Natural killer cell (primary cell): ENCODE measurements around the gene MYLIP. TPM values are rescaled to one million over a fixed set of nuclear protein-coding genes. Genes with fewer than 3 reads are reported as not detected.
A peak's percentile ranks its signal among the peaks of the same experiment; 100 is the strongest.

ENCODE experiments used
- ATAC-seq, 3 donors: fragments of 150-1000 bp in 2 of 3; fragments of 200-7000 bp in 1 of 3; cut with Tn5 transposase; 1 replicate in 1 of 3; 2 replicates in 2 of 3; pipeline ENCODE4 v1.10.0; 2021; ENCODE audit warnings: mild to moderate bottlenecking in 2 of 3, moderate library complexity in 2 of 3
- DNase-seq, 2 donors: peaks; one replicate each; pipeline versions ENCODE4 v3.0.0 to v3.0.0-alpha.2; 2013 to 2021; ENCODE audit warnings: mixed read lengths in 1 of 2
- H3K27ac ChIP-seq: one replicate; pipeline ENCODE4 v1.5.1; 2013; ENCODE audit warnings: mild to moderate bottlenecking, low read length
- H3K27me3 ChIP-seq: one replicate; pipeline ENCODE4 v1.6.1; 2013; ENCODE audit warnings: low read length; ENCODE audit not compliant: control insufficient read depth, insufficient read depth
- H3K36me3 ChIP-seq: one replicate; pipeline ENCODE4 v1.6.1; 2013; ENCODE audit warnings: low read length; ENCODE audit not compliant: control insufficient read depth, insufficient read depth
- H3K4me1 ChIP-seq: one replicate; pipeline ENCODE4 v1.6.1; 2013; ENCODE audit warnings: low read length; ENCODE audit not compliant: control insufficient read depth, insufficient read depth
- H3K4me3 ChIP-seq: one replicate; pipeline ENCODE4 v1.5.1; 2013; ENCODE audit warnings: low read length
- H3K9me3 ChIP-seq: one replicate; pipeline ENCODE4 v1.6.1; 2013; ENCODE audit warnings: low read length; ENCODE audit not compliant: control insufficient read depth, insufficient read depth
- H3K27ac Mint-ChIP-seq, 2 donors: one replicate each; pipeline ENCODE4 v1.8.0; 2022; ENCODE audit warnings: mild to moderate bottlenecking in 2 of 2, mixed read lengths in 2 of 2, moderate library complexity in 1 of 2
- H3K27me3 Mint-ChIP-seq, 2 donors: one replicate each; pipeline ENCODE4 v1.8.0; 2022; ENCODE audit warnings: low read depth in 2 of 2, mixed read lengths in 2 of 2
- H3K36me3 Mint-ChIP-seq: one replicate; pipeline ENCODE4 v1.8.0; 2022; ENCODE audit warnings: mixed read lengths
- H3K4me1 Mint-ChIP-seq, 2 donors: one replicate each; pipeline ENCODE4 v1.8.0; 2022; ENCODE audit warnings: mixed read lengths in 2 of 2
- H3K4me3 Mint-ChIP-seq: one replicate; pipeline ENCODE4 v1.8.0; 2022; ENCODE audit warnings: mild to moderate bottlenecking, moderate library complexity, mixed read lengths
- H3K9me3 Mint-ChIP-seq, 2 donors: one replicate each; pipeline ENCODE4 v1.8.0; 2022; ENCODE audit warnings: mixed read lengths in 2 of 2
- WGBS: methylation state at CpG from one replicate; pipeline ENCODE4 v1.1.7; 2013; ENCODE audit warnings: missing lambda C conversion rate; ENCODE audit not compliant: insufficient coverage; 5-methylcytosine and 5-hydroxymethylcytosine counted together
- intact Hi-C: fragments of 100-400 bp; cut with micrococcal nuclease; formaldehyde crosslinking; loops from one replicate; pipeline ENCODE4 v1.14.2; 2022
- total RNA-seq, 4 donors: library from RNA; stranded (reverse); fragments of 120-200 nt in 1 of 4; gene quantifications; one replicate each; pipeline versions ENCODE4 v1.2.3 to v1.2.4, GENCODE V29; 2013 to 2022
- TF ChIP-seq, protein P1 (sequence below): fragments of 200-600 bp; IDR thresholded peaks from one replicate; pipeline ENCODE4 v1.8.0; 2022; ENCODE audit warnings: antibody characterized with exemption

MYLIP gene
- total RNA-seq: 100 to 1,000 TPM; 127 to 207 (median 150) TPM
- total RNA-seq (2013): 88.2 TPM

- DNase-seq (peak; percentile 97 to 98), ATAC-seq (peak; percentile 74 to 93 (median 83))
- Histone ChIP-seq H3K9me3 (no peaks in the 10 kb centered on the region), H3K4me1 (peaks cover 17% of the 10 kb centered on the region), H3K36me3 (peaks cover 23% of the 10 kb centered on the region), H3K27me3 (no peaks in the 10 kb centered on the region), H3K4me3 (peak within 1 kb of the TSS; percentile 99), H3K27ac (peak within 1 kb of the TSS; percentile 96)
- peak within 1 kb of the TSS; percentile 92 for H3K27ac Mint-ChIP-seq
- no peaks in the 10 kb centered on the region for H3K27me3 Mint-ChIP-seq
- under 1% methylated on average over 95 of the region's 95 CpGs for WGBS
- TF ChIP-seq, protein P1, sequence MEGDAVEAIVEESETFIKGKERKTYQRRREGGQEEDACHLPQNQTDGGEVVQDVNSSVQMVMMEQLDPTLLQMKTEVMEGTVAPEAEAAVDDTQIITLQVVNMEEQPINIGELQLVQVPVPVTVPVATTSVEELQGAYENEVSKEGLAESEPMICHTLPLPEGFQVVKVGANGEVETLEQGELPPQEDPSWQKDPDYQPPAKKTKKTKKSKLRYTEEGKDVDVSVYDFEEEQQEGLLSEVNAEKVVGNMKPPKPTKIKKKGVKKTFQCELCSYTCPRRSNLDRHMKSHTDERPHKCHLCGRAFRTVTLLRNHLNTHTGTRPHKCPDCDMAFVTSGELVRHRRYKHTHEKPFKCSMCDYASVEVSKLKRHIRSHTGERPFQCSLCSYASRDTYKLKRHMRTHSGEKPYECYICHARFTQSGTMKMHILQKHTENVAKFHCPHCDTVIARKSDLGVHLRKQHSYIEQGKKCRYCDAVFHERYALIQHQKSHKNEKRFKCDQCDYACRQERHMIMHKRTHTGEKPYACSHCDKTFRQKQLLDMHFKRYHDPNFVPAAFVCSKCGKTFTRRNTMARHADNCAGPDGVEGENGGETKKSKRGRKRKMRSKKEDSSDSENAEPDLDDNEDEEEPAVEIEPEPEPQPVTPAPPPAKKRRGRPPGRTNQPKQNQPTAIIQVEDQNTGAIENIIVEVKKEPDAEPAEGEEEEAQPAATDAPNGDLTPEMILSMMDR: peak; percentile 60
- intact Hi-C loops: loop anchor here (2.0 kb wide), 2 partner anchors 194 to 438 kb away; no protein-coding TSS in a partner anchor
- H3K4me3 Mint-ChIP-seq: peak within 1 kb of the TSS; percentile 97
- peaks cover 7% of the 10 kb centered on the region for H3K36me3 Mint-ChIP-seq
- no peaks in the 10 kb centered on the region for H3K9me3 Mint-ChIP-seq
- H3K4me1 Mint-ChIP-seq: peaks cover 43 to 60% of the 10 kb centered on the region in 2 donors
Observed at GRCh38 chr6:16128759-16129622, at the start of gene MYLIP. Gene MYLIP, plus strand, starts transcription at chr6:16129086. Its CDS starts 237 bp downstream, at chr6:16129323.

- Mint-ChIP-seq H3K9me3 (no peaks in the 10 kb centered on the region), H3K36me3 (no peaks in the 10 kb centered on the region), H3K27me3 (no peaks in the 10 kb centered on the region), H3K4me3 (no peak overlapping the region), H3K27ac (no peak overlapping the region), H3K4me1 (no peaks in the 10 kb centered on the region)
- H3K27me3 ChIP-seq: no peaks in the 10 kb centered on the region
- DNase-seq (no peak), ATAC-seq (no peak)
- no peaks in the 10 kb centered on the region for H3K4me1 ChIP-seq
- no peak overlapping the region for H3K27ac ChIP-seq
- no peak overlapping the region for H3K4me3 ChIP-seq
- 100% methylated on average over 1 of the region's 1 CpG for WGBS
- TF ChIP-seq, protein P1: no peak
- intact Hi-C loops: no loop called here
- no peaks in the 10 kb centered on the region for H3K9me3 ChIP-seq
- no peaks in the 10 kb centered on the region for H3K36me3 ChIP-seq
Observed at GRCh38 chr6:16079354-16079753, 49.5 kb upstream of the MYLIP start.

- Mint-ChIP-seq H3K4me3 (no peak overlapping the region), H3K9me3 (no peaks in the 10 kb centered on the region), H3K27me3 (no peaks in the 10 kb centered on the region), H3K4me1 (no peaks in the 10 kb centered on the region), H3K27ac (no peak overlapping the region), H3K36me3 (no peaks in the 10 kb centered on the region)
- DNase-seq (no peak), ATAC-seq (no peak)
- intact Hi-C loops: no loop called here
- no peaks in the 10 kb centered on the region for H3K27me3 ChIP-seq
- H3K4me3 ChIP-seq: no peak overlapping the region
- no peaks in the 10 kb centered on the region for H3K9me3 ChIP-seq
- 70% methylated on average over 1 of the region's 1 CpG for WGBS
- H3K36me3 ChIP-seq: no peaks in the 10 kb centered on the region
- no peak overlapping the region for H3K27ac ChIP-seq
- no peaks in the 10 kb centered on the region for H3K4me1 ChIP-seq
- TF ChIP-seq, protein P1: no peak
Observed at GRCh38 chr6:16080204-16080603, 48.7 kb upstream of the MYLIP start.
